ENCODE data around the gene CNOT10. TPM values are rescaled to one million over a fixed set of nuclear protein-coding genes. Genes with fewer than 3 reads are reported as not detected.

The CNOT10 gene
- total and polyA plus RNA-seq, 8 donors: 11.1 to 23.0 (median 14.4) TPM

DNA sequence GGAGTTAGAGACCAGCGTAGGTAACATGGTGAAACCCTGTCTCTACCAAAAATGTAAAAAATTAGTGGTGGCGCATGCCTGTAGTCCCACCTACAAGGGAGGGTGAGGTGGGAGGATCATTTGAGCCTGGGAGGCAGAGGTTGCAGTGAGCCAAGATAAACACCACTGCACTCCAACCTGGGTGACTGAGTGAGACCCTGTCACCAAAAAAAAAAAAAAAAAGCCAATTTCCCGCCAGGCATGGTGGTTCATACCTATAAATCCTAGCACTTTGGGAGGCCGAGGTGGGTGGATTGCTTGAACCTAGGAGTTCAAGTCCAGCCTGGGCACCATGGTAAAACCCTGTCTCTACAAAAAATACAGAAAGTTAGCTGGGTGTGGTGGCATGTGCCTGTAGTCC, 6.9 kb downstream of the CNOT10 start:
- H3K4me3 ChIP-seq: no peak overlapping the region
- H3K9me3 ChIP-seq: no peaks in the 10 kb centered on the region
- ATAC-seq (no peak), DNase-seq (no peak), FAIRE-seq (no peak)
- no peaks in the 10 kb centered on the region for H3K27me3 ChIP-seq
- no peak overlapping the region for H3K27ac ChIP-seq
- intact Hi-C loops (cut with DNase I): no loop called here
- H3K36me3 ChIP-seq: no peaks in the 10 kb centered on the region
- TF ChIP-seq, protein P1, sequence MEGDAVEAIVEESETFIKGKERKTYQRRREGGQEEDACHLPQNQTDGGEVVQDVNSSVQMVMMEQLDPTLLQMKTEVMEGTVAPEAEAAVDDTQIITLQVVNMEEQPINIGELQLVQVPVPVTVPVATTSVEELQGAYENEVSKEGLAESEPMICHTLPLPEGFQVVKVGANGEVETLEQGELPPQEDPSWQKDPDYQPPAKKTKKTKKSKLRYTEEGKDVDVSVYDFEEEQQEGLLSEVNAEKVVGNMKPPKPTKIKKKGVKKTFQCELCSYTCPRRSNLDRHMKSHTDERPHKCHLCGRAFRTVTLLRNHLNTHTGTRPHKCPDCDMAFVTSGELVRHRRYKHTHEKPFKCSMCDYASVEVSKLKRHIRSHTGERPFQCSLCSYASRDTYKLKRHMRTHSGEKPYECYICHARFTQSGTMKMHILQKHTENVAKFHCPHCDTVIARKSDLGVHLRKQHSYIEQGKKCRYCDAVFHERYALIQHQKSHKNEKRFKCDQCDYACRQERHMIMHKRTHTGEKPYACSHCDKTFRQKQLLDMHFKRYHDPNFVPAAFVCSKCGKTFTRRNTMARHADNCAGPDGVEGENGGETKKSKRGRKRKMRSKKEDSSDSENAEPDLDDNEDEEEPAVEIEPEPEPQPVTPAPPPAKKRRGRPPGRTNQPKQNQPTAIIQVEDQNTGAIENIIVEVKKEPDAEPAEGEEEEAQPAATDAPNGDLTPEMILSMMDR (IDR thresholded peaks at IDR 0.05): no peak
- 98 to 99% methylated on average over 4 of the region's 4 CpGs for WGBS, 2 donors
- peaks cover 0 to 2% (median 0%) of the 10 kb centered on the region in 3 donors for H3K4me1 ChIP-seq

GRCh38 chr3:32696523-32696922, 11.5 kb downstream of the CNOT10 start:
- FAIRE-seq: no peak
- H3K4me3 ChIP-seq: no peak overlapping the region
- WGBS, 2 donors: 99 to 100% methylated on average over 3 of the region's 3 CpGs

GRCh38 chr3:32698506-32698905, 13.5 kb downstream of the CNOT10 start:
- Histone ChIP-seq H3K27ac (no peak overlapping the region), H3K9me3 (no peaks in the 10 kb centered on the region), H3K4me1 (peaks cover 0 to 3% (median 0%) of the 10 kb centered on the region in 3 donors), H3K4me3 (no peak overlapping the region), H3K36me3 (no peaks in the 10 kb centered on the region), H3K27me3 (no peaks in the 10 kb centered on the region)
- TF ChIP-seq, protein P1 (IDR thresholded peaks at IDR 0.05): no peak
- 88 to 93% methylated on average over 2 of the region's 2 CpGs for WGBS, 2 donors
- intact Hi-C loops (cut with DNase I): no loop called here
- FAIRE-seq: no peak
- no peak for ATAC-seq
- DNase-seq: no peak

More at GRCh38 chr3:32696523-32696922, 11.5 kb downstream of the CNOT10 start:
- TF ChIP-seq, protein P1 (IDR thresholded peaks at IDR 0.05): no peak
- Histone ChIP-seq H3K4me1 (peaks cover 0 to 3% (median 0%) of the 10 kb centered on the region in 3 donors), H3K36me3 (no peaks in the 10 kb centered on the region), H3K27ac (no peak overlapping the region), H3K27me3 (no peaks in the 10 kb centered on the region), H3K9me3 (no peaks in the 10 kb centered on the region)
- DNase-seq (no peak), ATAC-seq (no peak)
- intact Hi-C loops (cut with DNase I): no loop called here

- DNase-seq (no peak), ATAC-seq (no peak), FAIRE-seq (no peak)
- Histone ChIP-seq H3K27ac (no peak overlapping the region), H3K4me3 (no peak overlapping the region), H3K4me1 (peaks cover 0 to 3% (median 0%) of the 10 kb centered on the region in 3 donors), H3K27me3 (no peaks in the 10 kb centered on the region), H3K36me3 (no peaks in the 10 kb centered on the region), H3K9me3 (no peaks in the 10 kb centered on the region)
- intact Hi-C loops (cut with DNase I): no loop called here
- 54 to 62% methylated on average over 2 of the region's 2 CpGs for WGBS, 2 donors
- TF ChIP-seq, protein P1 (IDR thresholded peaks at IDR 0.05): no peak
These were observed 14.4 kb downstream of the CNOT10 start for GRCh38 chr3:32699429-32699828.

DNA sequence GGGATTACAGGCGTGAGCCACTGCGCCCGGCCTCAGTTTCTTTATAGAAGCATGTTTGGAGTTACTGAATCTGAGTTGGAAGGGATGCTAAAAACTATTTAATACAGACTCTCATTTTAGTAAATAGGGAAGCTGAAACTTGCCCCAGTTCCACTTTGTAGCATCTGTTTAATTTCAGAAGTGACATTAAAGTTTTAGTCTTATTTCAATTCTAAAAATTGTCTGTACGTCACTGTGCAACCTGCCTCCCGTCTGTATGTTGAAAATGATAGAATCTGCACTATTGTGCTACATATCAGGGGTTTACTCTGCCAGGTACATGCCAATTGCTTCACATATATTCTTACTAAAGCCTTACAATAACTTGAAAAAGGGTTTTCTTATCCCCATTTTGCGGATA, 15.3 kb downstream of the CNOT10 start:
- no peak overlapping the region for H3K4me3 ChIP-seq
- ATAC-seq (no peak), FAIRE-seq (no peak), DNase-seq (no peak)
- WGBS, 2 donors: 69 to 79% methylated on average over 6 of the region's 6 CpGs
- H3K4me1 ChIP-seq: peaks cover 0 to 3% (median 0%) of the 10 kb centered on the region in 3 donors
- no peaks in the 10 kb centered on the region for H3K27me3 ChIP-seq
- intact Hi-C loops (cut with DNase I): no loop called here
- no peak overlapping the region for H3K27ac ChIP-seq
- TF ChIP-seq, protein P1 (IDR thresholded peaks at IDR 0.05): no peak
- H3K9me3 ChIP-seq: no peaks in the 10 kb centered on the region
- no peaks in the 10 kb centered on the region for H3K36me3 ChIP-seq
